Muscle of leg (tissue), 16 donors: Measurements from ENCODE around the gene GTF3C4. TPM values are rescaled to one million over a fixed set of nuclear protein-coding genes. Genes with fewer than 3 reads are reported as not detected.
A peak's percentile ranks its signal among the peaks of the same experiment; 100 is the strongest.

Experiments
- DNase-seq: peaks from one replicate; pipeline ENCODE4 v3.0.0; 2013
- H3K27ac ChIP-seq: one replicate; pipeline ENCODE4 v1.5.1; 2013; ENCODE audit warnings: mild to moderate bottlenecking, low read length, control low read depth
- H3K27me3 ChIP-seq: one replicate; pipeline ENCODE4 v1.6.1; 2013; ENCODE audit warnings: low read length; ENCODE audit not compliant: control insufficient read depth, insufficient read depth
- H3K36me3 ChIP-seq: one replicate; pipeline ENCODE4 v1.6.1; 2013; ENCODE audit warnings: low read length; ENCODE audit not compliant: control insufficient read depth, insufficient read depth
- H3K4me1 ChIP-seq: one replicate; pipeline ENCODE4 v1.6.1; 2013; ENCODE audit warnings: low read length; ENCODE audit not compliant: control insufficient read depth, insufficient read depth
- H3K4me3 ChIP-seq: one replicate; pipeline ENCODE4 v1.5.1; 2013; ENCODE audit warnings: low read length, control low read depth
- H3K9me3 ChIP-seq: replicated peaks from 2 replicates; pipeline ENCODE4 v1.6.1; 2013; ENCODE audit warnings: low read depth, low read length; ENCODE audit not compliant: control insufficient read depth
- WGBS: methylation state at CpG from one replicate; pipeline ENCODE4 v1.1.5; 2013; ENCODE audit warnings: missing lambda C conversion rate; ENCODE audit not compliant: insufficient coverage; 5-methylcytosine and 5-hydroxymethylcytosine counted together
- long read RNA-seq, 11 donors: transcript quantifications; one replicate each; lab custom pipeline, GENCODE V29; 2026
- polyA plus RNA-seq, 8 donors: library from polyadenylated mRNA; unstranded; fragments of 120-200 nt; gene quantifications; one replicate each; pipeline versions ENCODE4 v1.2.1 to v1.2.3, GENCODE V29; 2013; ENCODE audit warnings: inconsistent platforms in 1 of 8, low replicate concordance in 1 of 8; ENCODE audit not compliant: insufficient read length in 8 of 8, insufficient read depth in 1 of 8
- total RNA-seq: library from RNA; stranded (reverse); fragments of 120-200 nt; gene quantifications from one replicate; pipeline ENCODE4 v1.2.4, GENCODE V29; 2013

The GTF3C4 gene
- total RNA-seq (13.8 TPM), polyA plus RNA-seq (10 to 100 TPM; 10.1 to 19.9 (median 15.1) TPM)
- long read RNA-seq, donor 1, full-length matches to known transcripts = 3 of 3 reads
- long read RNA-seq, donor 1, partial matches to known transcripts = 0 of 3 reads
- long read RNA-seq, donor 1, other reads (novel, unspliced or antisense) = 0 of 3 reads
- long read RNA-seq, donor 2, full-length matches to known transcripts = 1 of 1 reads
- long read RNA-seq, donor 2, partial matches to known transcripts = 0 of 1 reads
- long read RNA-seq, donor 2, other reads (novel, unspliced or antisense) = 0 of 1 reads
- long read RNA-seq, donor 3, full-length matches to known transcripts = 4 of 4 reads
- long read RNA-seq, donor 3, partial matches to known transcripts = 0 of 4 reads
- long read RNA-seq, donor 3, other reads (novel, unspliced or antisense) = 0 of 4 reads
- long read RNA-seq, donor 4, full-length matches to known transcripts = 2 of 2 reads
- long read RNA-seq, donor 4, partial matches to known transcripts = 0 of 2 reads
- long read RNA-seq, donor 4, other reads (novel, unspliced or antisense) = 0 of 2 reads
- long read RNA-seq, donor 5, full-length matches to known transcripts = 7 of 19 reads
- long read RNA-seq, donor 5, partial matches to known transcripts = 12 of 19 reads
- long read RNA-seq, donor 5, other reads (novel, unspliced or antisense) = 0 of 19 reads
- long read RNA-seq, donor 6, full-length matches to known transcripts = 4 of 4 reads
- long read RNA-seq, donor 6, partial matches to known transcripts = 0 of 4 reads
- long read RNA-seq, donor 6, other reads (novel, unspliced or antisense) = 0 of 4 reads
- long read RNA-seq, donor 7, full-length matches to known transcripts = 4 of 4 reads
- long read RNA-seq, donor 7, partial matches to known transcripts = 0 of 4 reads
- long read RNA-seq, donor 7, other reads (novel, unspliced or antisense) = 0 of 4 reads
- long read RNA-seq, donor 8 = 0 reads
- long read RNA-seq, donor 9, full-length matches to known transcripts = 3 of 3 reads
- long read RNA-seq, donor 9, partial matches to known transcripts = 0 of 3 reads
- long read RNA-seq, donor 9, other reads (novel, unspliced or antisense) = 0 of 3 reads
- long read RNA-seq, donor 10, full-length matches to known transcripts = 2 of 7 reads
- long read RNA-seq, donor 10, partial matches to known transcripts = 5 of 7 reads
- long read RNA-seq, donor 10, other reads (novel, unspliced or antisense) = 0 of 7 reads
- long read RNA-seq, donor 11, full-length matches to known transcripts = 5 of 5 reads
- long read RNA-seq, donor 11, partial matches to known transcripts = 0 of 5 reads
- long read RNA-seq, donor 11, other reads (novel, unspliced or antisense) = 0 of 5 reads

- H3K27ac ChIP-seq = peak within 1 kb of the TSS; percentile 99
- no peaks in the 10 kb centered on the region for H3K9me3 ChIP-seq
- no peaks in the 10 kb centered on the region for H3K27me3 ChIP-seq
- H3K4me3 ChIP-seq = peak within 1 kb of the TSS; percentile 89
- H3K4me1 ChIP-seq = peaks cover 12% of the 10 kb centered on the region
- WGBS = under 1% methylated on average over 68 of the region's 82 CpGs
- no peaks in the 10 kb centered on the region for H3K36me3 ChIP-seq
- DNase-seq = peak; percentile 40
These were observed at the start of gene GTF3C4 for GRCh38 chr9:132670457-132671391. GTF3C4 (plus strand) TSS chr9:132670464; CDS start chr9:132670599, 135 bp downstream.

- Histone ChIP-seq H3K27me3 (no peaks in the 10 kb centered on the region), H3K27ac (no peak overlapping the region), H3K36me3 (peaks cover 28% of the 10 kb centered on the region), H3K9me3 (no peaks in the 10 kb centered on the region), H3K4me3 (no peak overlapping the region), H3K4me1 (no peaks in the 10 kb centered on the region)
- 64% methylated on average over 5 of the region's 5 CpGs for WGBS
- DNase-seq = peak; percentile 57
These were observed 48.1 kb upstream of the GTF3C4 start for GRCh38 chr9:132622159-132622558.

GRCh38 chr9:132626285-132626684 lies 44.0 kb upstream of the GTF3C4 start:
- no peaks in the 10 kb centered on the region for H3K9me3 ChIP-seq
- no peak for DNase-seq
- H3K27me3 ChIP-seq = no peaks in the 10 kb centered on the region
- no peak overlapping the region for H3K27ac ChIP-seq
- WGBS = 74% methylated on average over 3 of the region's 5 CpGs
- no peak overlapping the region for H3K4me3 ChIP-seq
- H3K4me1 ChIP-seq = no peaks in the 10 kb centered on the region
- H3K36me3 ChIP-seq = peaks cover 34% of the 10 kb centered on the region

GRCh38 chr9:132627106-132627505 lies 43.2 kb upstream of the GTF3C4 start:
- Histone ChIP-seq H3K4me1 (no peaks in the 10 kb centered on the region), H3K36me3 (peaks cover 40% of the 10 kb centered on the region), H3K4me3 (no peak overlapping the region), H3K9me3 (no peaks in the 10 kb centered on the region), H3K27me3 (no peaks in the 10 kb centered on the region), H3K27ac (no peak overlapping the region)
- 40% methylated on average over 1 of the region's 7 CpGs for WGBS
- DNase-seq = no peak

GRCh38 chr9:132627594-132627993 lies 42.7 kb upstream of the GTF3C4 start:
- no peak overlapping the region for H3K27ac ChIP-seq
- H3K36me3 ChIP-seq = peaks cover 40% of the 10 kb centered on the region
- no peaks in the 10 kb centered on the region for H3K27me3 ChIP-seq
- H3K4me3 ChIP-seq = no peak overlapping the region
- no peak for DNase-seq
- no peaks in the 10 kb centered on the region for H3K4me1 ChIP-seq
- WGBS = 84% methylated on average over 7 of the region's 11 CpGs
- H3K9me3 ChIP-seq = no peaks in the 10 kb centered on the region

GRCh38 chr9:132628746-132629145 lies 41.5 kb upstream of the GTF3C4 start:
- no peak for DNase-seq
- Histone ChIP-seq H3K4me1 (no peaks in the 10 kb centered on the region), H3K9me3 (no peaks in the 10 kb centered on the region), H3K27me3 (no peaks in the 10 kb centered on the region), H3K36me3 (peaks cover 40% of the 10 kb centered on the region), H3K4me3 (no peak overlapping the region), H3K27ac (no peak overlapping the region)
- 83% methylated on average over 5 of the region's 8 CpGs for WGBS

- no peak for DNase-seq
- H3K27me3 ChIP-seq = no peaks in the 10 kb centered on the region
- no peaks in the 10 kb centered on the region for H3K9me3 ChIP-seq
- H3K27ac ChIP-seq = no peak overlapping the region
- H3K4me3 ChIP-seq = no peak overlapping the region
- H3K36me3 ChIP-seq = peaks cover 45% of the 10 kb centered on the region
- no peaks in the 10 kb centered on the region for H3K4me1 ChIP-seq
- 67% methylated on average over 5 of the region's 9 CpGs for WGBS
These were observed 40.1 kb upstream of the GTF3C4 start for GRCh38 chr9:132630116-132630515.

GRCh38 chr9:132630811-132631210 lies 39.5 kb upstream of the GTF3C4 start:
- no peak overlapping the region for H3K4me3 ChIP-seq
- H3K9me3 ChIP-seq = no peaks in the 10 kb centered on the region
- H3K36me3 ChIP-seq = peaks cover 45% of the 10 kb centered on the region
- H3K27ac ChIP-seq = no peak overlapping the region
- DNase-seq = no peak
- no CpG with 5 or more reads among the region's 3 CpGs for whole genome bisulfite sequencing
- no peaks in the 10 kb centered on the region for H3K4me1 ChIP-seq
- H3K27me3 ChIP-seq = no peaks in the 10 kb centered on the region

- WGBS = 96% methylated on average over 3 of the region's 5 CpGs
- Histone ChIP-seq H3K36me3 (peaks cover 47% of the 10 kb centered on the region), H3K27me3 (no peaks in the 10 kb centered on the region), H3K9me3 (no peaks in the 10 kb centered on the region), H3K4me1 (no peaks in the 10 kb centered on the region), H3K27ac (no peak overlapping the region), H3K4me3 (no peak overlapping the region)
- no peak for DNase-seq
These were observed 39.0 kb upstream of the GTF3C4 start for GRCh38 chr9:132631280-132631679.
